Neutrophil (primary cell): ENCODE results near the gene PLTP.

ENCODE experiments used
- H3K27ac ChIP-seq: fragments of 200-600 bp; sonication (generic); 2 replicates; pipeline ENCODE4 v1.5.1; 2016; ENCODE audit warnings: mild to moderate bottlenecking, moderate library complexity
- H3K27me3 ChIP-seq: fragments of 200-600 bp; sonication (generic); 2 replicates; pipeline ENCODE4 v1.6.0; 2016; ENCODE audit warnings: mild to moderate bottlenecking
- H3K36me3 ChIP-seq: fragments of 200-600 bp; sonication (generic); 2 replicates; pipeline ENCODE4 v1.5.1; 2017
- H3K4me1 ChIP-seq, 2 experiments: fragments of 200-600 bp in 1 of 2; sonication (generic) in 1 of 2; 1 replicate in 1 of 2; 2 replicates in 1 of 2; pipeline versions ENCODE4 v1.5.1 to v1.6.1; 2013 to 2016; ENCODE audit warnings: low read depth in 1 of 2, low read length in 1 of 2, mild to moderate bottlenecking in 1 of 2, moderate library complexity in 1 of 2; ENCODE audit not compliant: control insufficient read depth in 1 of 2, insufficient read depth in 1 of 2
- H3K4me3 ChIP-seq, 2 experiments: fragments of 200-600 bp in 1 of 2; sonication (generic) in 1 of 2; 1 replicate in 1 of 2; 2 replicates in 1 of 2; pipeline ENCODE4 v1.5.1; 2013 to 2016; ENCODE audit warnings: low read depth in 1 of 2, low read length in 1 of 2, mild to moderate bottlenecking in 1 of 2, moderate library complexity in 1 of 2
- H3K9me3 ChIP-seq: fragments of 200-600 bp; sonication (generic); 2 replicates; pipeline ENCODE4 v1.5.1; 2016
- CTCF ChIP-seq: fragments of 200-600 bp; sonication (generic); IDR thresholded peaks from 2 replicates; pipeline ENCODE4 v1.5.1; 2016; ENCODE audit warnings: antibody characterized with exemption

Gene PLTP

GRCh38 chr20:45948742-45949541 lies 37.0 kb upstream of the PLTP start:
- no peak overlapping the region for H3K4me3 ChIP-seq
- H3K36me3 ChIP-seq: peaks cover 100% of the 10 kb centered on the region
- no peak for TF ChIP-seq CTCF
- H3K27me3 ChIP-seq: no peaks in the 10 kb centered on the region
- H3K27ac ChIP-seq: peak overlapping the region; percentile 15
- H3K4me1 ChIP-seq: peaks cover 0 to 6% of the 10 kb centered on the region in 2 experiments
- H3K9me3 ChIP-seq: no peaks in the 10 kb centered on the region

GRCh38 chr20:45948261-45948733 lies 36.3 kb upstream of the PLTP start:
- no peak for TF ChIP-seq CTCF
- peak overlapping the region; percentile 15 for H3K27ac ChIP-seq
- peaks cover 0 to 6% of the 10 kb centered on the region in 2 experiments for H3K4me1 ChIP-seq
- H3K4me3 ChIP-seq: no peak overlapping the region
- H3K36me3 ChIP-seq: peaks cover 100% of the 10 kb centered on the region
- no peaks in the 10 kb centered on the region for H3K27me3 ChIP-seq
- no peaks in the 10 kb centered on the region for H3K9me3 ChIP-seq

- no peak for TF ChIP-seq CTCF
- peaks cover 0 to 6% of the 10 kb centered on the region in 2 experiments for H3K4me1 ChIP-seq
- H3K36me3 ChIP-seq: peaks cover 100% of the 10 kb centered on the region
- no peak overlapping the region for H3K4me3 ChIP-seq
- H3K27ac ChIP-seq: no peak overlapping the region
- H3K9me3 ChIP-seq: no peaks in the 10 kb centered on the region
- no peaks in the 10 kb centered on the region for H3K27me3 ChIP-seq
These were observed 35.3 kb upstream of the PLTP start for GRCh38 chr20:45947110-45947866.

- Histone ChIP-seq H3K27me3 (no peaks in the 10 kb centered on the region), H3K27ac (no peak overlapping the region), H3K36me3 (peaks cover 98% of the 10 kb centered on the region), H3K4me1 (peaks cover 0 to 6% of the 10 kb centered on the region in 2 experiments), H3K4me3 (no peak overlapping the region), H3K9me3 (no peaks in the 10 kb centered on the region)
- TF ChIP-seq CTCF: no peak
These were observed 34.4 kb upstream of the PLTP start for GRCh38 chr20:45946149-45946970.

GRCh38 chr20:45945678-45946148 lies 33.8 kb upstream of the PLTP start:
- Histone ChIP-seq H3K9me3 (no peaks in the 10 kb centered on the region), H3K27me3 (no peaks in the 10 kb centered on the region), H3K4me1 (peaks cover 0 to 6% of the 10 kb centered on the region in 2 experiments), H3K4me3 (no peak overlapping the region), H3K36me3 (peaks cover 98% of the 10 kb centered on the region), H3K27ac (no peak overlapping the region)
- no peak for TF ChIP-seq CTCF
